HepG2 (cell line): ENCODE data around the gene ARHGAP26. TPM values are rescaled to one million over a fixed set of nuclear protein-coding genes. Genes with fewer than 3 reads are reported as not detected.
A peak's percentile ranks its signal among the peaks of the same experiment; 100 is the strongest.

Source experiments
- ATAC-seq: fragments of 200-7000 bp; cut with Tn5 transposase; 3 replicates; pipeline ENCODE4 v1.9.1; 2020; ENCODE audit warnings: mild to moderate bottlenecking, moderate library complexity
- BruUV-seq: library from RNA; stranded (reverse); fragments of 400-500 nt; replicated peaks from 2 replicates; lab custom pipeline; 2021; lab: Mats Ljungman, UMichigan
- CTCF ChIA-PET: fragments of 300-600 bp; formaldehyde crosslinking; extraction: SDS; loops from one replicate; lab custom pipeline; 2021; ENCODE audit warnings: low total read pairs, inconsistent platforms, low intra/inter-chr PET ratio; lab: Yijun Ruan, JAX
- POLR2A ChIA-PET: fragments of 350-600 bp; sonication (Branson Sonifier 250); formaldehyde crosslinking; loops from one replicate; lab custom pipeline; 2020; ENCODE audit warnings: antibody characterized with exemption, inconsistent platforms; lab: Yijun Ruan, JAX
- DNase-seq: peaks from one replicate; pipeline ENCODE4 v3.0.0-alpha.2; 2015; ENCODE audit warnings: low spot score
- FAIRE-seq: peaks from 3 replicates; lab custom pipeline; 2011; peaks lifted over from hg19 to GRCh38; lab: Jason Lieb, UNC
- H2AFZ ChIP-seq: one replicate; pipeline ENCODE4 v1.6.1; 2011; ENCODE audit warnings: low read length, inconsistent platforms
- H3K27ac ChIP-seq: fragments of 300-600 bp; 3 replicates; pipeline ENCODE4 v1.8.0; 2011; ENCODE audit warnings: mixed run types, mild to moderate bottlenecking, mixed read lengths, low read length, inconsistent platforms; ENCODE audit not compliant: insufficient read depth; ENCODE audit errors: extremely low read length
- H3K27me3 ChIP-seq, 2 experiments: fragments of 200-600 bp in 1 of 2; 2 replicates in 1 of 2; 3 replicates in 1 of 2; pipeline versions ENCODE4 v1.6.0 to v1.8.0; 2011; ENCODE audit warnings: low read length in 2 of 2, mild to moderate bottlenecking in 2 of 2, moderate library complexity in 2 of 2, inconsistent platforms in 1 of 2; ENCODE audit not compliant: insufficient read depth in 2 of 2, control insufficient read depth in 1 of 2
- H3K36me3 ChIP-seq, 2 experiments: fragments of 200-600 bp in 1 of 2; replicated peaks in 1 of 2; 2 replicates in 1 of 2; 3 replicates in 1 of 2; pipeline versions ENCODE4 v1.5.1 to v1.8.0; 2011; ENCODE audit warnings: low read length in 2 of 2, inconsistent platforms in 1 of 2; ENCODE audit not compliant: insufficient read depth in 2 of 2, control insufficient read depth in 1 of 2
- H3K4me1 ChIP-seq: 2 replicates; pipeline ENCODE4 v1.5.1; 2012; ENCODE audit warnings: low read length, inconsistent platforms; ENCODE audit not compliant: insufficient read depth
- H3K4me2 ChIP-seq: 2 replicates; pipeline ENCODE4 v1.6.0; 2011; ENCODE audit warnings: low read depth, low read length, inconsistent platforms
- H3K4me3 ChIP-seq, 3 experiments: fragments of 200-600 bp in 1 of 3; sonication (generic), shearing (Covaris generic) in 1 of 3; replicated peaks in 1 of 3; 2 replicates each; pipeline ENCODE4 v1.5.1; 2011 to 2016; ENCODE audit warnings: low read length in 3 of 3, inconsistent platforms in 2 of 3, low read depth in 2 of 3, mild to moderate bottlenecking in 2 of 3, control low read depth in 1 of 3, mixed read lengths in 1 of 3; ENCODE audit not compliant: insufficient read depth in 1 of 3
- H3K79me2 ChIP-seq: one replicate; pipeline ENCODE4 v1.6.1; 2011; ENCODE audit warnings: low read length, inconsistent platforms; ENCODE audit not compliant: insufficient read depth
- H3K9ac ChIP-seq: 2 replicates; pipeline ENCODE4 v1.6.0; 2011; ENCODE audit warnings: mild to moderate bottlenecking, low read depth, low read length, inconsistent platforms; ENCODE audit not compliant: insufficient read depth
- H3K9me3 ChIP-seq: 2 replicates; pipeline ENCODE4 v1.5.1; 2012; ENCODE audit warnings: mild to moderate bottlenecking, low read length
- H4K20me1 ChIP-seq: 2 replicates; pipeline ENCODE4 v1.6.0; 2011; ENCODE audit warnings: inconsistent platforms, mild to moderate bottlenecking, low read length, moderate library complexity; ENCODE audit not compliant: insufficient read depth
- DRAP1 ChIP-seq: IDR thresholded peaks from 2 replicates; pipeline ENCODE4 v1.6.1; 2016; ENCODE audit warnings: missing genetic modification reagents, missing compliant biosample characterization
- MAFF ChIP-seq: IDR thresholded peaks from 2 replicates; pipeline ENCODE4 v1.6.1; 2011; ENCODE audit warnings: low read depth, low read length, improper control_type of control experiment
- MAFK ChIP-seq, 2 experiments: IDR thresholded peaks in 1 of 2; conservative IDR thresholded peaks in 1 of 2; 2 replicates each; pipeline ENCODE4 v1.6.1; 2011; ENCODE audit warnings: improper control_type of control experiment in 2 of 2, low read length in 2 of 2
- WGBS: methylation state at CpG from one replicate; pipeline ENCODE4 v1.1.6; 2017; ENCODE audit warnings: low lambda C conversion rate; 5-methylcytosine and 5-hydroxymethylcytosine counted together
- in situ Hi-C: cut with HindIII; loops from 2 replicates; pipeline ENCODE4 v1.10.0; 2017; ENCODE audit warnings: low pct_unique_long_range_greater_than_20kb; ENCODE audit not compliant: extremely low pct_ligation_motif_present
- intact Hi-C: fragments of 100-400 bp; cut with micrococcal nuclease; formaldehyde crosslinking; loops from one replicate; pipeline ENCODE4 v1.10.0; 2022; ENCODE audit not compliant: unreplicated experiment
- polyA plus RNA-seq, 8 experiments: library from polyadenylated mRNA; depleted of rRNA in 3 of 8; stranded (reverse) in 7 of 8; unstranded in 1 of 8; fragments of >200 nt; fragmentation: Illumina TruSeq in 4 of 8; extraction: Trizol in 4 of 8; gene quantifications; 2 replicates each; pipeline versions ENCODE4 v1.2.1 to v1.2.3, GENCODE V29; 2011 to 2016; ENCODE audit warnings: low read depth in 4 of 8, missing spikeins in 1 of 8, mixed read lengths in 1 of 8; ENCODE audit not compliant: insufficient read depth in 1 of 8
- total RNA-seq, 5 experiments: library from RNA; depleted of rRNA; stranded (reverse); fragments of >200 nt; fragmentation: Illumina TruSeq; extraction: Trizol; gene quantifications; 2 replicates each; pipeline ENCODE4 v1.2.3, GENCODE V29; 2016; ENCODE audit warnings: low read depth in 1 of 5
- TF ChIP-seq, protein P1 (sequence below): sonication (generic); formaldehyde crosslinking; IDR thresholded peaks from 2 replicates; pipeline ENCODE4 v1.4.0; 2020; ENCODE audit warnings: missing genetic modification reagents

The ARHGAP26 gene
- total and polyA plus RNA-seq, 2 of the 13 experiments (the other 11 are each of a cell fraction or from before 2014, with no cell fraction given) = 9.6 to 18.2 TPM

GRCh38 chr5:143013176-143013891, 243.2 kb downstream of the ARHGAP26 start:
- no peak for FAIRE-seq

More at GRCh38 chr5:143013176-143013891, 243.2 kb downstream of the ARHGAP26 start:
- peaks cover 0 to 2% of the 10 kb centered on the region in 2 experiments; a peak in 3 of 5 replicates for H3K36me3 ChIP-seq
- no peaks in the 10 kb centered on the region for H4K20me1 ChIP-seq
- no peak overlapping the region for H3K4me3 ChIP-seq
- in situ Hi-C loops = no loop called here
- H3K27ac ChIP-seq = no peak overlapping the region
- H2AFZ ChIP-seq = no peak overlapping the region
- ChIA-PET CTCF (no interaction called here), POLR2A (no interaction called here)
- no peak overlapping the region for H3K4me2 ChIP-seq
- H3K4me1 ChIP-seq = peaks cover 39% of the 10 kb centered on the region
- no peak overlapping the region for H3K9ac ChIP-seq
- intact Hi-C loops = loop anchor here (5.0 kb wide), 1 partner anchor 814 kb away; no protein-coding TSS in a partner anchor
- H3K27me3 ChIP-seq = no peaks in the 10 kb centered on the region
- BruUV-seq = no TSS peak
- DNase-seq (no peak), ATAC-seq (no peak)
- no peaks in the 10 kb centered on the region for H3K9me3 ChIP-seq
- H3K79me2 ChIP-seq = no peaks in the 10 kb centered on the region
- WGBS = 97% methylated on average over 4 of the region's 4 CpGs
- TF ChIP-seq MAFF (peak; percentile 39; the same call in 1 of the 2 replicates), MAFK (conservative IDR thresholded peaks at IDR 0.05 in 1 of 2, IDR thresholded peaks at IDR 0.05 in 1 of 2; ENCODE audit: low read length in 2 of 2) (peak; percentile 41 to 76; a peak in 3 of 4 replicates), DRAP1 (CRISPR knock-in tag) (no peak)
- TF ChIP-seq, protein P1, sequence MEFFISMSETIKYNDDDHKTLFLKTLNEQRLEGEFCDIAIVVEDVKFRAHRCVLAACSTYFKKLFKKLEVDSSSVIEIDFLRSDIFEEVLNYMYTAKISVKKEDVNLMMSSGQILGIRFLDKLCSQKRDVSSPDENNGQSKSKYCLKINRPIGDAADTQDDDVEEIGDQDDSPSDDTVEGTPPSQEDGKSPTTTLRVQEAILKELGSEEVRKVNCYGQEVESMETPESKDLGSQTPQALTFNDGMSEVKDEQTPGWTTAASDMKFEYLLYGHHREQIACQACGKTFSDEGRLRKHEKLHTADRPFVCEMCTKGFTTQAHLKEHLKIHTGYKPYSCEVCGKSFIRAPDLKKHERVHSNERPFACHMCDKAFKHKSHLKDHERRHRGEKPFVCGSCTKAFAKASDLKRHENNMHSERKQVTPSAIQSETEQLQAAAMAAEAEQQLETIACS (CRISPR knock-in tag) = no peak
